Left ventricle myocardium inferior (tissue), 1 donor: Measurements from ENCODE around the gene BTBD9. TPM values are rescaled to one million over a fixed set of nuclear protein-coding genes. Genes with fewer than 3 reads are reported as not detected.

Experiments
- DNase-seq: peaks from one replicate; pipeline ENCODE4 v3.0.0-alpha.2; 2020
- H3K27ac ChIP-seq: fragments of 200-600 bp; replicated peaks from 2 replicates; pipeline ENCODE4 v1.8.0; 2021
- H3K27me3 ChIP-seq: fragments of 200-600 bp; 2 replicates; pipeline ENCODE4 v1.8.0; 2021; ENCODE audit warnings: low read depth
- H3K36me3 ChIP-seq: fragments of 200-600 bp; 2 replicates; pipeline ENCODE4 v1.8.0; 2021
- H3K4me1 ChIP-seq: fragments of 200-600 bp; 2 replicates; pipeline ENCODE4 v1.8.0; 2021
- H3K4me3 ChIP-seq: fragments of 200-600 bp; 2 replicates; pipeline ENCODE4 v1.8.0; 2021; ENCODE audit warnings: mild to moderate bottlenecking, moderate library complexity
- H3K9me3 ChIP-seq: fragments of 200-600 bp; replicated peaks from 2 replicates; pipeline ENCODE4 v1.8.0; 2021
- CTCF ChIP-seq: fragments of 200-600 bp; IDR thresholded peaks from 2 replicates; pipeline ENCODE4 v1.8.0; 2021; ENCODE audit warnings: antibody characterized with exemption, mild to moderate bottlenecking, borderline replicate concordance
- intact Hi-C: fragments of 100-400 bp; cut with micrococcal nuclease; formaldehyde crosslinking; loops from one replicate; pipeline ENCODE4 v1.11.0; 2022
- total RNA-seq: library from RNA; stranded (reverse); fragmentation: NEBNext Ultra II Directional; extraction: Animal tissue kit (Norgen Biotek cat#: 25700); gene quantifications from one replicate; pipeline ENCODE4 v1.2.1, GENCODE V29; 2021
- donor health status: DM: no; HTN: yes; CAD: no; lungs with severe emphysema.

The BTBD9 gene
- total RNA-seq, 1 donor from 2014 or later: 16.5 TPM

- intact Hi-C loops: no loop called here
- H3K9me3 ChIP-seq: no peaks in the 10 kb centered on the region
Measured at GRCh38 chr6:38587766-38588362, 51.9 kb downstream of the BTBD9 start.

GRCh38 chr6:38586992-38587391 is 52.7 kb downstream of the BTBD9 start:
- no peak overlapping the region for H3K4me3 ChIP-seq
- no peaks in the 10 kb centered on the region for H3K9me3 ChIP-seq
- intact Hi-C loops: no loop called here
- no peaks in the 10 kb centered on the region for H3K27me3 ChIP-seq
- H3K36me3 ChIP-seq: peaks cover 8% of the 10 kb centered on the region
- H3K27ac ChIP-seq: no peak overlapping the region
- no peak for DNase-seq
- H3K4me1 ChIP-seq: no peaks in the 10 kb centered on the region
- no peak for TF ChIP-seq CTCF

More at GRCh38 chr6:38587766-38588362, 51.9 kb downstream of the BTBD9 start:
- no peak for TF ChIP-seq CTCF
- DNase-seq: no peak
- Histone ChIP-seq H3K36me3 (peaks cover 17% of the 10 kb centered on the region), H3K4me3 (no peak overlapping the region), H3K27ac (no peak overlapping the region), H3K4me1 (no peaks in the 10 kb centered on the region), H3K27me3 (no peaks in the 10 kb centered on the region)

GRCh38 chr6:38584731-38585130 is 55.0 kb downstream of the BTBD9 start:
- no peak for TF ChIP-seq CTCF
- DNase-seq: no peak
- Histone ChIP-seq H3K9me3 (no peaks in the 10 kb centered on the region), H3K4me3 (no peak overlapping the region), H3K27me3 (no peaks in the 10 kb centered on the region), H3K4me1 (no peaks in the 10 kb centered on the region), H3K27ac (no peak overlapping the region), H3K36me3 (peaks cover 17% of the 10 kb centered on the region)
- intact Hi-C loops: no loop called here

GRCh38 chr6:38583523-38583922 is 56.2 kb downstream of the BTBD9 start:
- Histone ChIP-seq H3K4me1 (no peaks in the 10 kb centered on the region), H3K36me3 (peaks cover 22% of the 10 kb centered on the region), H3K9me3 (no peaks in the 10 kb centered on the region), H3K27me3 (no peaks in the 10 kb centered on the region), H3K4me3 (no peak overlapping the region), H3K27ac (no peak overlapping the region)
- no peak for DNase-seq
- no peak for TF ChIP-seq CTCF
- intact Hi-C loops: no loop called here

GRCh38 chr6:38580030-38580429 is 59.7 kb downstream of the BTBD9 start:
- peaks cover 20% of the 10 kb centered on the region for H3K36me3 ChIP-seq
- intact Hi-C loops: no loop called here
- no peaks in the 10 kb centered on the region for H3K9me3 ChIP-seq
- no peak for DNase-seq
- no peak overlapping the region for H3K27ac ChIP-seq
- H3K4me1 ChIP-seq: no peaks in the 10 kb centered on the region
- no peaks in the 10 kb centered on the region for H3K27me3 ChIP-seq
- H3K4me3 ChIP-seq: no peak overlapping the region
- no peak for TF ChIP-seq CTCF
